Panc1 (cell line): ENCODE measurements around the gene APOO. TPM values are rescaled to one million over a fixed set of nuclear protein-coding genes. Genes with fewer than 3 reads are reported as not detected.

ENCODE experiments used
- ATAC-seq: fragments of 200-7000 bp; cut with Tn5 transposase; 2 replicates; pipeline ENCODE4 v1.9.1; 2020; ENCODE audit warnings: mild to moderate bottlenecking, moderate library complexity
- BruUV-seq: library from RNA; stranded (reverse); fragments of 400-500 nt; replicated peaks from 2 replicates; lab custom pipeline; 2021; lab: Mats Ljungman, UMichigan
- CTCF ChIA-PET: fragments of 300-600 bp; sonication (Branson Sonifier 250); formaldehyde crosslinking; loops from one replicate; lab custom pipeline; 2022; ENCODE audit warnings: antibody characterized with exemption; lab: Charles Lee
- POLR2A ChIA-PET: fragments of 300-600 bp; sonication (Branson Sonifier 250); formaldehyde crosslinking; loops from one replicate; lab custom pipeline; 2022; ENCODE audit warnings: antibody characterized with exemption; lab: Charles Lee
- DNase-seq: peaks from one replicate; pipeline ENCODE4 v3.0.0-alpha.2; 2010; ENCODE audit warnings: low read depth, low spot score
- H3K27ac ChIP-seq: 2 replicates; pipeline ENCODE4 v1.5.1; 2011; ENCODE audit warnings: mild to moderate bottlenecking, low read length, inconsistent platforms
- H3K27me3 ChIP-seq: fragments of 200-500 bp; sonication (Bioruptor generic); 2 replicates; pipeline ENCODE4 v1.6.0; 2014; ENCODE audit warnings: low read length, inconsistent platforms; ENCODE audit not compliant: control insufficient read depth, insufficient read depth
- H3K36me3 ChIP-seq: fragments of 200-500 bp; sonication (Bioruptor generic); 2 replicates; pipeline ENCODE4 v1.5.1; 2014; ENCODE audit warnings: inconsistent platforms, mild to moderate bottlenecking, low read length, moderate library complexity; ENCODE audit not compliant: control insufficient read depth, insufficient read depth
- H3K4me1 ChIP-seq: 2 replicates; pipeline ENCODE4 v1.5.1; 2011; ENCODE audit warnings: inconsistent platforms, mild to moderate bottlenecking, low read length, moderate library complexity; ENCODE audit not compliant: control insufficient read depth, insufficient read depth
- H3K4me3 ChIP-seq, 2 experiments: 2 replicates each; pipeline ENCODE4 v1.5.1; 2011 to 2012; ENCODE audit warnings: low read depth in 2 of 2, low read length in 2 of 2, mild to moderate bottlenecking in 2 of 2, inconsistent platforms in 1 of 2, moderate library complexity in 1 of 2
- H3K9me3 ChIP-seq: fragments of 200-500 bp; sonication (Bioruptor generic); 2 replicates; pipeline ENCODE4 v1.5.1; 2014; ENCODE audit warnings: low read depth, mild to moderate bottlenecking, inconsistent platforms, low read length, moderate library complexity; ENCODE audit not compliant: control insufficient read depth, insufficient read depth
- POLR2AphosphoS5 ChIP-seq: IDR thresholded peaks from 2 replicates; pipeline ENCODE4 v1.6.1; 2012; ENCODE audit warnings: mild to moderate bottlenecking, low read depth, low read length, moderate library complexity
- SIN3A ChIP-seq: IDR thresholded peaks from 2 replicates; pipeline ENCODE4 v1.6.1; 2012; ENCODE audit warnings: low read depth, mild to moderate bottlenecking, low read length, moderate library complexity, borderline replicate concordance; ENCODE audit not compliant: insufficient read depth
- TCF7L2 ChIP-seq: IDR thresholded peaks from 2 replicates; pipeline ENCODE4 v1.6.1; 2011; ENCODE audit warnings: mild to moderate bottlenecking, low read depth, low read length, inconsistent platforms
- in situ Hi-C: cut with HindIII; loops from 2 replicates; pipeline ENCODE4 v1.10.0; 2016; ENCODE audit warnings: low sequenced_read_pairs, low pct_unique_long_range_greater_than_20kb
- intact Hi-C: fragments of 100-400 bp; cut with micrococcal nuclease; formaldehyde crosslinking; loops from one replicate; pipeline ENCODE4 v1.10.0; 2022; ENCODE audit not compliant: unreplicated experiment
- total RNA-seq: library from RNA; stranded (reverse); gene quantifications from one replicate; pipeline ENCODE4 v1.2.1, GENCODE V29; 2021; ENCODE audit not compliant: unreplicated experiment
- TF ChIP-seq, protein P1 (sequence below), 2 experiments: IDR thresholded peaks; 2 replicates each; pipeline ENCODE4 v1.6.1; 2011 to 2012; ENCODE audit warnings: low read depth in 2 of 2, control low read depth in 1 of 2, low read length in 1 of 2, mild to moderate bottlenecking in 1 of 2, moderate library complexity in 1 of 2; ENCODE audit not compliant: insufficient read depth in 1 of 2
- TF ChIP-seq, protein P2 (sequence below): fragments of 450-650 bp; IDR thresholded peaks from 2 replicates; pipeline ENCODE4 v1.5.1; 2017; ENCODE audit warnings: mild to moderate bottlenecking

The APOO gene
- total RNA-seq, 1 experiment from 2014 or later, result 36.8 TPM

DNA sequence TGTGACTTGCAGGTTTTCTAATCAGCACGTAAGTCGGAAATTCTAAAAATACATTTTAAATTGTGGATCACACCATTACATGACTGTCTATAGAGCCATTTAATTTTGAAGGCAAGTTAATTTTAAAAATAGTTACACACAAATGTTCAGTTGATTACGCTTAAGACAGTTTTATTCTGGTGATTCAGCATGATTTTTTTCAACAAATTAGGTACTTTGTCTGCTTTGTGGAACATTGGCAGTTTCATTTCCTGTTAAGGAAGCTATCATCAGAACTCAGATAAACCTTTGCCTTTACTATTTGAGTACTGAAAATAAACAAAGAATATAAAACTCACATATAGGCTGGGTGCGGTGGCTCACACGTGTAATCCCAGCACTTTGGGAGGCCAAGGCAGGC lies 105.3 kb downstream of the APOO start:
- Histone ChIP-seq H3K27ac (peak overlapping the region; percentile 34; the same call in 1 of the 2 replicates), H3K36me3 (no peaks in the 10 kb centered on the region), H3K4me3 (no peak overlapping the region), H3K4me1 (peaks cover 8% of the 10 kb centered on the region), H3K9me3 (no peaks in the 10 kb centered on the region), H3K27me3 (no peaks in the 10 kb centered on the region)
- in situ Hi-C loops (no loop called here), intact Hi-C loops (no loop called here)
- DNase-seq (no peak), ATAC-seq (no peak)
- BruUV-seq, result no TSS peak
- TF ChIP-seq SIN3A (no peak), POLR2AphosphoS5 (no peak), TCF7L2 (no peak)
- TF ChIP-seq, protein P1, sequence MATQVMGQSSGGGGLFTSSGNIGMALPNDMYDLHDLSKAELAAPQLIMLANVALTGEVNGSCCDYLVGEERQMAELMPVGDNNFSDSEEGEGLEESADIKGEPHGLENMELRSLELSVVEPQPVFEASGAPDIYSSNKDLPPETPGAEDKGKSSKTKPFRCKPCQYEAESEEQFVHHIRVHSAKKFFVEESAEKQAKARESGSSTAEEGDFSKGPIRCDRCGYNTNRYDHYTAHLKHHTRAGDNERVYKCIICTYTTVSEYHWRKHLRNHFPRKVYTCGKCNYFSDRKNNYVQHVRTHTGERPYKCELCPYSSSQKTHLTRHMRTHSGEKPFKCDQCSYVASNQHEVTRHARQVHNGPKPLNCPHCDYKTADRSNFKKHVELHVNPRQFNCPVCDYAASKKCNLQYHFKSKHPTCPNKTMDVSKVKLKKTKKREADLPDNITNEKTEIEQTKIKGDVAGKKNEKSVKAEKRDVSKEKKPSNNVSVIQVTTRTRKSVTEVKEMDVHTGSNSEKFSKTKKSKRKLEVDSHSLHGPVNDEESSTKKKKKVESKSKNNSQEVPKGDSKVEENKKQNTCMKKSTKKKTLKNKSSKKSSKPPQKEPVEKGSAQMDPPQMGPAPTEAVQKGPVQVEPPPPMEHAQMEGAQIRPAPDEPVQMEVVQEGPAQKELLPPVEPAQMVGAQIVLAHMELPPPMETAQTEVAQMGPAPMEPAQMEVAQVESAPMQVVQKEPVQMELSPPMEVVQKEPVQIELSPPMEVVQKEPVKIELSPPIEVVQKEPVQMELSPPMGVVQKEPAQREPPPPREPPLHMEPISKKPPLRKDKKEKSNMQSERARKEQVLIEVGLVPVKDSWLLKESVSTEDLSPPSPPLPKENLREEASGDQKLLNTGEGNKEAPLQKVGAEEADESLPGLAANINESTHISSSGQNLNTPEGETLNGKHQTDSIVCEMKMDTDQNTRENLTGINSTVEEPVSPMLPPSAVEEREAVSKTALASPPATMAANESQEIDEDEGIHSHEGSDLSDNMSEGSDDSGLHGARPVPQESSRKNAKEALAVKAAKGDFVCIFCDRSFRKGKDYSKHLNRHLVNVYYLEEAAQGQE (IDR thresholded peaks at IDR 0.05; ENCODE audit: insufficient read depth in 1 of 2, low read depth in 2 of 2, low read length in 1 of 2), result no peak
- TF ChIP-seq, protein P2, sequence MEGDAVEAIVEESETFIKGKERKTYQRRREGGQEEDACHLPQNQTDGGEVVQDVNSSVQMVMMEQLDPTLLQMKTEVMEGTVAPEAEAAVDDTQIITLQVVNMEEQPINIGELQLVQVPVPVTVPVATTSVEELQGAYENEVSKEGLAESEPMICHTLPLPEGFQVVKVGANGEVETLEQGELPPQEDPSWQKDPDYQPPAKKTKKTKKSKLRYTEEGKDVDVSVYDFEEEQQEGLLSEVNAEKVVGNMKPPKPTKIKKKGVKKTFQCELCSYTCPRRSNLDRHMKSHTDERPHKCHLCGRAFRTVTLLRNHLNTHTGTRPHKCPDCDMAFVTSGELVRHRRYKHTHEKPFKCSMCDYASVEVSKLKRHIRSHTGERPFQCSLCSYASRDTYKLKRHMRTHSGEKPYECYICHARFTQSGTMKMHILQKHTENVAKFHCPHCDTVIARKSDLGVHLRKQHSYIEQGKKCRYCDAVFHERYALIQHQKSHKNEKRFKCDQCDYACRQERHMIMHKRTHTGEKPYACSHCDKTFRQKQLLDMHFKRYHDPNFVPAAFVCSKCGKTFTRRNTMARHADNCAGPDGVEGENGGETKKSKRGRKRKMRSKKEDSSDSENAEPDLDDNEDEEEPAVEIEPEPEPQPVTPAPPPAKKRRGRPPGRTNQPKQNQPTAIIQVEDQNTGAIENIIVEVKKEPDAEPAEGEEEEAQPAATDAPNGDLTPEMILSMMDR, result no peak
- ChIA-PET POLR2A (interaction anchor here (0.5 to 0.6 kb wide), 2 partner anchors 15 to 61 kb away, joined by 8 to 10 read pairs; no protein-coding TSS in a partner anchor), CTCF (no interaction called here)

DNA sequence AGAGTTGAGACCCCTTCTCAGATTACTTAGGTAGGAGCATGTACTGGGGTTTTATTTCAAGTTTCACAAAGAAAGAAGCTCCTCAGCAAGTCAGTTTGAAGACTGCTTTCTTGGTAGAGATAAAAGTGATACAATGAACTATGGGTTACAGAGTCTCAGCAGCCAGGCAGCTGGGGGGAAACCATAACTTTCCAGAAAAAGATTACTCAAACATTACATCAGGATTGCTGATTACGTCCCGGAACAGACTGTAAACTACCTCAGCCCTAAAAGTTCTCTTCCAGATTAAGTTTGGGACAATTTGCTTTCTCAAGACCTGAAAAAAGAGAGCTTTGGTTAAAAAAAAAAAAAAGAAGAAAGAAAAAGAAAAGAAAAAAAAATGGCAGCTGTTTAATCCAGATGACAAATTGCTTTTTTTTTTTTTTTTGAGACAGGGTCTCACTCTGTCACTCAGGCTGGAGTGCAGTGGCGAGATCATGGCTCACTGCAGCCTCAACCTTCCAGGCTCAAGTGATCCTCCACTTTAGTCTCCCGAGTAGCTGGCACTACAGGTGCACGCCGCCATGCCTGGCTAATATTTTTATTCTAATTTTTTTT lies 108.2 kb downstream of the APOO start:
- CTCF ChIA-PET, result no interaction called here
- no peaks in the 10 kb centered on the region for H3K9me3 ChIP-seq
- DNase-seq (no peak), ATAC-seq (no peak)
- no peaks in the 10 kb centered on the region for H3K36me3 ChIP-seq
- POLR2A ChIA-PET, result interaction anchor here (0.5 to 0.7 kb wide), 4 partner anchors 15 to 178 kb away, joined by 3 to 7 read pairs (median 5); no protein-coding TSS in a partner anchor
- no peaks in the 10 kb centered on the region for H3K27me3 ChIP-seq
- peak overlapping the region; percentile 59; the same call in 1 of the 2 replicates for H3K27ac ChIP-seq
- TF ChIP-seq, protein P1 (IDR thresholded peaks at IDR 0.05; ENCODE audit: insufficient read depth in 1 of 2, low read depth in 2 of 2, low read length in 1 of 2), result no peak
- TF ChIP-seq, protein P2, result no peak
- TF ChIP-seq SIN3A (no peak), POLR2AphosphoS5 (no peak), TCF7L2 (no peak)
- intact Hi-C loops, result no loop called here
- peaks cover 8% of the 10 kb centered on the region for H3K4me1 ChIP-seq
- H3K4me3 ChIP-seq, result no peak overlapping the region
- no TSS peak for BruUV-seq
- in situ Hi-C loops, result no loop called here
